ENCODE measurements around the gene TMEM236.

- TF ChIP-seq CTCF (IDR thresholded peaks at IDR 0.05; ENCODE audit: low read depth, low read length, poor library complexity, severe bottlenecking) (no peak), EZH2phosphoT487 (IDR thresholded peaks at IDR 0.05; ENCODE audit: borderline replicate concordance, low read length) (no peak)
Observed at GRCh38 chr10:17751781-17752445, at the start of gene TMEM236.
